HG03520 (cell line): ENCODE results near the gene SH3BGRL2.

Experiments
- ATAC-seq: cut with Tn5 transposase; IDR thresholded peaks from one replicate; pipeline ENCODE4 v1.9.1; 2021; ENCODE audit warnings: mild to moderate bottlenecking, moderate library complexity; ENCODE audit not compliant: unreplicated experiment

SH3BGRL2 gene

GRCh38 chr6:79694623-79695343 is 63.7 kb downstream of the SH3BGRL2 start:
- ATAC-seq = no peak

- ATAC-seq = no peak
Measured at GRCh38 chr6:79697430-79697829, 66.3 kb downstream of the SH3BGRL2 start.

GRCh38 chr6:79699606-79700005 is 68.5 kb downstream of the SH3BGRL2 start:
- no peak for ATAC-seq

- no peak for ATAC-seq
Measured at GRCh38 chr6:79702691-79703090, 71.6 kb downstream of the SH3BGRL2 start.

GRCh38 chr6:79704200-79704599 is 73.1 kb downstream of the SH3BGRL2 start:
- no peak for ATAC-seq

GRCh38 chr6:79705456-79705995 is 74.4 kb downstream of the SH3BGRL2 start:
- no peak for ATAC-seq

- ATAC-seq = no peak
Measured at GRCh38 chr6:79706527-79706926, 75.4 kb downstream of the SH3BGRL2 start.

GRCh38 chr6:79707621-79708020 is 76.5 kb downstream of the SH3BGRL2 start:
- ATAC-seq = no peak

- no peak for ATAC-seq
Measured at GRCh38 chr6:79708095-79708791, 77.1 kb downstream of the SH3BGRL2 start.

GRCh38 chr6:79710127-79710526 is 79.0 kb downstream of the SH3BGRL2 start:
- no peak for ATAC-seq

GRCh38 chr6:79711167-79711566 is 80.0 kb downstream of the SH3BGRL2 start:
- ATAC-seq = no peak

- ATAC-seq = no peak
Measured at GRCh38 chr6:79712144-79712543, 81.0 kb downstream of the SH3BGRL2 start.

- no peak for ATAC-seq
Measured at GRCh38 chr6:79712616-79713135, 81.5 kb downstream of the SH3BGRL2 start.

GRCh38 chr6:79713701-79714322 is 82.7 kb downstream of the SH3BGRL2 start:
- peak; percentile 65 for ATAC-seq

GRCh38 chr6:79717989-79718388 is 86.9 kb downstream of the SH3BGRL2 start:
- ATAC-seq = no peak

- ATAC-seq = no peak
Measured at GRCh38 chr6:79718509-79719247, 87.5 kb downstream of the SH3BGRL2 start.

- no peak for ATAC-seq
Measured at GRCh38 chr6:79719248-79719960, 88.3 kb downstream of the SH3BGRL2 start.

- no peak for ATAC-seq
Measured at GRCh38 chr6:79724816-79725215, 93.7 kb downstream of the SH3BGRL2 start.

GRCh38 chr6:79731471-79731870 is 100.3 kb downstream of the SH3BGRL2 start:
- no peak for ATAC-seq

- ATAC-seq = no peak
Measured at GRCh38 chr6:79733388-79733787, 102.3 kb downstream of the SH3BGRL2 start.
